Smooth muscle cell (in vitro differentiated cells): ENCODE measurements around the gene JDP2. TPM values are rescaled to one million over a fixed set of nuclear protein-coding genes. Genes with fewer than 3 reads are reported as not detected.
A peak's percentile ranks its signal among the peaks of the same experiment; 100 is the strongest.

Experiments used
- DNase-seq: peaks from one replicate; lab custom pipeline; 2025; ENCODE audit not compliant: unreplicated experiment; lab: John Stamatoyannopoulos, UW
- H2AFZ ChIP-seq: fragments of 200-600 bp; sonication (generic); 2 replicates; pipeline ENCODE4 v1.6.0; 2016; ENCODE audit warnings: antibody characterized with exemption, low read depth, mild to moderate bottlenecking
- H3F3A ChIP-seq: fragments of 200-600 bp; sonication (generic); 2 replicates; pipeline ENCODE4 v1.6.0; 2017; ENCODE audit warnings: antibody characterized with exemption, low read depth
- H3K27ac ChIP-seq: fragments of 200-600 bp; sonication (generic); 2 replicates; pipeline ENCODE4 v1.5.1; 2016; ENCODE audit warnings: low read depth, mild to moderate bottlenecking
- H3K27me3 ChIP-seq: fragments of 200-600 bp; sonication (generic); 2 replicates; pipeline ENCODE4 v1.6.1; 2016; ENCODE audit warnings: low read depth, mild to moderate bottlenecking
- H3K36me3 ChIP-seq: fragments of 200-600 bp; sonication (generic); 2 replicates; pipeline ENCODE4 v1.5.1; 2016; ENCODE audit warnings: low read depth
- H3K4me1 ChIP-seq: fragments of 200-600 bp; sonication (generic); 2 replicates; pipeline ENCODE4 v1.5.1; 2016; ENCODE audit warnings: low read depth
- H3K4me2 ChIP-seq: fragments of 200-600 bp; sonication (generic); 2 replicates; pipeline ENCODE4 v1.6.0; 2016; ENCODE audit warnings: mild to moderate bottlenecking
- H3K4me3 ChIP-seq: fragments of 200-600 bp; sonication (generic); 2 replicates; pipeline ENCODE4 v1.5.1; 2016; ENCODE audit warnings: mild to moderate bottlenecking
- H3K79me2 ChIP-seq: fragments of 200-600 bp; sonication (generic); 2 replicates; pipeline ENCODE4 v1.6.0; 2016; ENCODE audit warnings: low read depth, mild to moderate bottlenecking
- H3K9ac ChIP-seq: fragments of 200-600 bp; sonication (generic); 2 replicates; pipeline ENCODE4 v1.6.0; 2016; ENCODE audit warnings: low read depth
- H3K9me3 ChIP-seq: fragments of 200-600 bp; sonication (generic); replicated peaks from 2 replicates; pipeline ENCODE4 v1.5.1; 2016; ENCODE audit warnings: low read depth
- H4K20me1 ChIP-seq: fragments of 200-600 bp; sonication (generic); 2 replicates; pipeline ENCODE4 v1.6.0; 2016; ENCODE audit warnings: low read depth
- WGBS: methylation state at CpG from one replicate; pipeline ENCODE4 v1.1.7; 2016; ENCODE audit warnings: low lambda C conversion rate; 5-methylcytosine and 5-hydroxymethylcytosine counted together
- polyA plus RNA-seq: library from polyadenylated mRNA; unstranded; fragments of >200 nt; fragmentation: Nextera tagmentation; extraction: Ambion mirVana; gene quantifications from 2 replicates; pipeline ENCODE4 v1.2.1, GENCODE V29; 2016
- total RNA-seq: library from RNA; depleted of rRNA; stranded (reverse); fragments of >200 nt; gene quantifications from 2 replicates; pipeline ENCODE4 v1.2.3, GENCODE V29; 2014
- TF ChIP-seq, protein P1 (sequence below): fragments of 200-600 bp; sonication (generic); IDR thresholded peaks from 2 replicates; pipeline ENCODE4 v1.5.1; 2017; ENCODE audit warnings: borderline replicate concordance, mild to moderate bottlenecking, antibody characterized with exemption; ENCODE audit not compliant: insufficient read depth, poor library complexity, severe bottlenecking

The JDP2 gene
- total and polyA plus RNA-seq, 2 experiments from 2014 or later = 70.3 to 126 TPM

DNA sequence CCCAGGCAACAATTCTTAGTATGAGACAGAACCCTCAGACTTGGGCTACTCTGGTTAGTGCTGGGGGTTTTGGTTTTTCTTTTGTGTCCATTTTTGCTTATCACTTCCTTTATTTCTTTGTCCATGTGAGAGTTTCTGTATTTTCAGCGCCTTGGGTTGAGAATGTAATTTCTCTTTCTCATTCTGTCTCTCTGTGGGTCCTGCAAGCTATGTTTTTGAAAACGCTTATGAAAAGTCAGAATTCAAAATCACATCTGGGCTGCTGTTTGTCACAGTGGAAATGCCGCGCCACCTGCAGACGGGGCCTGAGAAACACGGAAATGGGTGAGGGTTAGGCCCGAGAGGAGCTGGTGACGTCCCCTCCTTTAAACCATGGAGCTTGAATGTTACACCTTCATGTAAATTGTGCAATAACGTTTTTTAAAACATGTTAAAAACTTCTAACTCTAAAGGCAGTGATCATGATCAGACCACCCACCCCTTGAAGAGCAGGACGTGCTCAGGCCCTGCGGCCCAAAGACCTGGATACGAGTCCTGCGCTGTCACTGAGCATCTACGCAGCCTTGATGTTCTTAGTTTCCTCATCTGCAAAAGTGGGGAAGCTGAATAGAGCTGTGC, 26.1 kb downstream of the JDP2 start:
- Histone ChIP-seq H4K20me1 (peaks cover 95% of the 10 kb centered on the region), H3K4me2 (peak overlapping the region; percentile 57), H3K4me1 (peaks cover 49% of the 10 kb centered on the region), H3K9me3 (no peaks in the 10 kb centered on the region), H3K27ac (peak overlapping the region; percentile 72), H3K79me2 (peaks cover 82% of the 10 kb centered on the region), H3K27me3 (no peaks in the 10 kb centered on the region), H3F3A (no peaks in the 10 kb centered on the region), H2AFZ (no peak overlapping the region), H3K4me3 (no peak overlapping the region), H3K9ac (no peak overlapping the region), H3K36me3 (no peaks in the 10 kb centered on the region)
- no peak for DNase-seq
- TF ChIP-seq, protein P1, sequence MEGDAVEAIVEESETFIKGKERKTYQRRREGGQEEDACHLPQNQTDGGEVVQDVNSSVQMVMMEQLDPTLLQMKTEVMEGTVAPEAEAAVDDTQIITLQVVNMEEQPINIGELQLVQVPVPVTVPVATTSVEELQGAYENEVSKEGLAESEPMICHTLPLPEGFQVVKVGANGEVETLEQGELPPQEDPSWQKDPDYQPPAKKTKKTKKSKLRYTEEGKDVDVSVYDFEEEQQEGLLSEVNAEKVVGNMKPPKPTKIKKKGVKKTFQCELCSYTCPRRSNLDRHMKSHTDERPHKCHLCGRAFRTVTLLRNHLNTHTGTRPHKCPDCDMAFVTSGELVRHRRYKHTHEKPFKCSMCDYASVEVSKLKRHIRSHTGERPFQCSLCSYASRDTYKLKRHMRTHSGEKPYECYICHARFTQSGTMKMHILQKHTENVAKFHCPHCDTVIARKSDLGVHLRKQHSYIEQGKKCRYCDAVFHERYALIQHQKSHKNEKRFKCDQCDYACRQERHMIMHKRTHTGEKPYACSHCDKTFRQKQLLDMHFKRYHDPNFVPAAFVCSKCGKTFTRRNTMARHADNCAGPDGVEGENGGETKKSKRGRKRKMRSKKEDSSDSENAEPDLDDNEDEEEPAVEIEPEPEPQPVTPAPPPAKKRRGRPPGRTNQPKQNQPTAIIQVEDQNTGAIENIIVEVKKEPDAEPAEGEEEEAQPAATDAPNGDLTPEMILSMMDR = no peak
- 81% methylated on average over 14 of the region's 14 CpGs for WGBS

DNA sequence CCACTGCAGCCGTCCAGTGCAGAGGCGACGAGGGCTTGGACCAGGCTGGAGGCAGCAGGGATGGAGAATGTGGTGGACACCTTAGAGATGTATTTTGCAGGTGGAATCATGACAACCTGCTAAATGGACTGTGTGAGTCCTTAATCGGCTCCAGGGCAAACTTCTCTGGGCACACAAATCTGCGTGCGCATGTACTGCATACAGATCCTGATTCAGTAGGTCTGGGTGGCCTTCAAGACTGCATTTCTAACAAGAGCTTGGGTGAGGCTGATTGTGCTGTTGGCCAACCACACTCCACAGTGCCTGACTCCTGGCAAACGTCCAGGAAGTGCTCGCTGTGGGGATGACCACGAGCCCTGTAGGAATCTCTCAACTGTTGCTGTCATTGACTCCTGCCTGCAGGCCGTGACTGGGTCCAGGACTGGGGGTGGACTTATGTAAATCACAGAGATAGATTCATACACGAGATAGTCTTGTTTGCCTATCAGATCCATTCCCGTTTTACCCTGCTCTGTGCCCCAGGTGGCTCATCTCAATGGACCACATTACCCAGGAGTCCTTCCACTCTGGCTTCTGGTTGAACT, 27.2 kb downstream of the JDP2 start:
- WGBS = 53% methylated on average over 12 of the region's 12 CpGs
- H3K4me2 ChIP-seq = peak overlapping the region; percentile 10
- TF ChIP-seq, protein P1 = no peak

DNA sequence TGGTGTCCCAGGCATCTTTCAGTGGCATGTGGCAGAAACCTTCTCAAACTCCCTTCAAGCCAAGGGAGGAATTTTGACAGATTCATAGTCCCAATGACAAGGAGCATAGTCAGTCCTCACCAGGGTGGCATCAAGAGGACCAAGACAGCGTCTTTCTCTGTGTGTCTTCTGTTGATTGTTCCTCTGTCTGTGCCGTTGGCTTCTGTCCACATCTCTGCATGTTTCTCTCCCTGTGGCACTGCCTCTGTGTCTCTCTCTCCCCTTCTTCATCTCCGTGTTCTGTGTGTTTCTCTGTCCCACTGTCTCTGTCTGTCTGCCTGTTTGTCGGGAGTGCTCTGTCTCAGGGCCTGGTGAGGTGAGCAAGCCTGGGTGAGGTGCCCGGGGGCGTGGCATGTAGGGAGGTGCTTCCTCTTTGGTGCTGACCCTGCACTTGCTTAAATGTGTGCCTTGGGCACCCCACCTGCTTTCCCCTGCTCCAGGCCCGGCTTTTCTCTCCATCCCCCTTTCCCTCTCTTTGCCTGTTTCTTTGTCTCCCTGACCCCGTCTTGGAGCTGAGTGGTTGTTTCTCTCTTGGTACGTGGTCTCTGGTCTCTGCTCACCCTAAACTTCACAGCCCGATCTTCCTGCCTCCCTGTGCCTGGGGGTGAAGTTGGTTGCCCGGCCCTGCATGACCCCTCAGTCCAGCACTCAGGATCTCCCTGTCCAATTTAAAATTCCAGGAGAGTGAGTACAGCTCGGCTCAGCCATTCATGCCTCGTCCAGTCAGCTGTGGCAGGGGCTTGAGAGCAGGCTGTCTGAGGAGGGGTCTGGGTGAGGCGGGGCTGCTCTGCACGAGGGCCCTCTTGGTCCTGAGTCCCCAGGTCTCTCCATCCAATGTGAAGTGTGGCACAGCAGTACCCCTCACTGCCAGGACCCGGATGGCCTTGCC, 28.5 kb downstream of the JDP2 start:
- H3K9me3 ChIP-seq = no peaks in the 10 kb centered on the region
- no peak overlapping the region for H2AFZ ChIP-seq
- peak overlapping the region; percentile 3 for H3K27ac ChIP-seq
- no peak overlapping the region for H3K4me2 ChIP-seq
- no peaks in the 10 kb centered on the region for H3F3A ChIP-seq
- 81% methylated on average over 16 of the region's 16 CpGs for WGBS
- H3K9ac ChIP-seq = no peak overlapping the region
- H3K79me2 ChIP-seq = peaks cover 88% of the 10 kb centered on the region
- H3K4me1 ChIP-seq = peaks cover 39% of the 10 kb centered on the region
- no peak for DNase-seq
- no peaks in the 10 kb centered on the region for H3K36me3 ChIP-seq
- no peaks in the 10 kb centered on the region for H3K27me3 ChIP-seq
- peaks cover 97% of the 10 kb centered on the region for H4K20me1 ChIP-seq
- TF ChIP-seq, protein P1 = no peak
- no peak overlapping the region for H3K4me3 ChIP-seq

More for the DNA sequence above, 27.2 kb downstream of the JDP2 start:
- Histone ChIP-seq H3K36me3 (no peaks in the 10 kb centered on the region), H3K27ac (peak overlapping the region; percentile 13), H3K9ac (no peak overlapping the region), H3K4me3 (no peak overlapping the region), H3K9me3 (no peaks in the 10 kb centered on the region), H3K27me3 (no peaks in the 10 kb centered on the region), H4K20me1 (peaks cover 95% of the 10 kb centered on the region), H3K4me1 (peaks cover 40% of the 10 kb centered on the region), H3K79me2 (peaks cover 82% of the 10 kb centered on the region), H3F3A (no peaks in the 10 kb centered on the region), H2AFZ (no peak overlapping the region)
- no peak for DNase-seq
